ENCODE results near the gene UBR2.

DNA sequence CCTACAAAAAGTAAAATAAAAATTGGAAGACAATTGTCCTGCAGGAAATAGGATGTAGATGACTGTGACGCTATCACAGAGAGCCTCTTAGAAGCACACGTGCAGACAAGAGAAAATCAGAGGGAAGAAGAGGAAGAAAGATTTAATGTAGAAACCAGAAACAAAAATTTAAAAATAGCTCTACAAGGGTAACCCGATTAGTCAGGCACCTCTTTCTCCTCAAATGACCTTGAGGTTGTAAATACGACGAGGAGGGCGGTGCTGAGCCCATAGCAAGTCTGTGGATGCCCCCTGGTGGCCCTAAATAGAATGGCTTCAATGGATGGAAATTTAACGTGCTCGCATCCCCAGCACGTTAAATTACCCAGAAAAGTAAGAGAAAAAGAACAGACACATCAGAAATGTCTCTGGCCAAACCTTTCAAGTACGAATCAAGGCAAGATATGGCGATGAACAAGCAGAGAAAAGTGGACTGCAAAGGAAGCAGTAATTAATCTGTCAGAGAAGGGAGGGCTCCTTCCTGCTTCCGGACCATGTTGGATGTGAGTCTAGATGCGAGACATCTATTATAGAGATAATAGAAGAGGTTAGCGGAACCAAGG is 162.8 kb downstream of the UBR2 start:
- TF ChIP-seq CTCF (conservative IDR thresholded peaks at IDR 0.05; ENCODE audit: low read length) (peak; percentile 91), EZH2phosphoT487 (IDR thresholded peaks at IDR 0.05; ENCODE audit: borderline replicate concordance) (no peak)

All from Loucy (cell line).